Activated T-helper 17 cell treated with anti-CD3 and anti-CD28 coated beads, Interleukin-2, amount 50 U/mL, for 72 hours (primary cell): ENCODE results near the gene VIL1. TPM values are rescaled to one million over a fixed set of nuclear protein-coding genes. Genes with fewer than 3 reads are reported as not detected.

Source experiments
- ATAC-seq: fragments of 150-1000 bp; cut with Tn5 transposase; replicated peaks from 2 replicates; pipeline ENCODE4 v1.10.0; 2021; ENCODE audit warnings: mild to moderate bottlenecking, moderate library complexity
- H3K27ac Mint-ChIP-seq: one replicate; pipeline ENCODE4 v1.8.0; 2022; ENCODE audit warnings: mixed read lengths
- H3K27me3 Mint-ChIP-seq: one replicate; pipeline ENCODE4 v1.8.0; 2022; ENCODE audit warnings: mixed read lengths
- H3K36me3 Mint-ChIP-seq: one replicate; pipeline ENCODE4 v1.8.0; 2022; ENCODE audit warnings: low read depth, mild to moderate bottlenecking, mixed read lengths
- H3K4me1 Mint-ChIP-seq: one replicate; pipeline ENCODE4 v1.8.0; 2022; ENCODE audit warnings: mixed read lengths
- H3K4me3 Mint-ChIP-seq: one replicate; pipeline ENCODE4 v1.8.0; 2022; ENCODE audit warnings: mild to moderate bottlenecking, mixed read lengths
- H3K9me3 Mint-ChIP-seq: one replicate; pipeline ENCODE4 v1.8.0; 2022; ENCODE audit warnings: mixed read lengths
- total RNA-seq, 2 donors: library from RNA; stranded (reverse); gene quantifications; one replicate each; pipeline ENCODE4 v1.2.3, GENCODE V29; 2022

VIL1 gene
- total RNA-seq = under 1 TPM in 1 of 2 donors, not detected in 1; 0.34 TPM

- no peak within 1 kb of the TSS for H3K4me3 Mint-ChIP-seq
- no peak within 1 kb of the TSS for H3K27ac Mint-ChIP-seq
- H3K27me3 Mint-ChIP-seq = no peaks in the 10 kb centered on the region
- H3K36me3 Mint-ChIP-seq = no peaks in the 10 kb centered on the region
- H3K4me1 Mint-ChIP-seq = no peaks in the 10 kb centered on the region
- no peaks in the 10 kb centered on the region for H3K9me3 Mint-ChIP-seq
- ATAC-seq = no peak
These were observed at the start of gene VIL1 for GRCh38 chr2:218418717-218419458. TSS of gene VIL1 (plus strand) at chr2:218419123. CDS start at chr2:218423779, 4,656 bp downstream.

- Mint-ChIP-seq H3K36me3 (no peaks in the 10 kb centered on the region), H3K4me1 (peaks cover 7% of the 10 kb centered on the region), H3K27ac (no peak overlapping the region), H3K27me3 (no peaks in the 10 kb centered on the region), H3K9me3 (no peaks in the 10 kb centered on the region), H3K4me3 (peak overlapping the region; percentile 70)
- no peak for ATAC-seq
These were observed 49.6 kb upstream of the VIL1 start for GRCh38 chr2:218369330-218369729.

- H3K4me1 Mint-ChIP-seq = peaks cover 7% of the 10 kb centered on the region
- no peaks in the 10 kb centered on the region for H3K27me3 Mint-ChIP-seq
- H3K36me3 Mint-ChIP-seq = no peaks in the 10 kb centered on the region
- no peak for ATAC-seq
- no peak overlapping the region for H3K4me3 Mint-ChIP-seq
- H3K27ac Mint-ChIP-seq = no peak overlapping the region
- no peaks in the 10 kb centered on the region for H3K9me3 Mint-ChIP-seq
These were observed 48.4 kb upstream of the VIL1 start for GRCh38 chr2:218370410-218371063.

GRCh38 chr2:218371983-218372350, 47.0 kb upstream of the VIL1 start:
- Mint-ChIP-seq H3K27ac (no peak overlapping the region), H3K9me3 (no peaks in the 10 kb centered on the region), H3K4me3 (no peak overlapping the region), H3K27me3 (no peaks in the 10 kb centered on the region), H3K36me3 (no peaks in the 10 kb centered on the region), H3K4me1 (peaks cover 7% of the 10 kb centered on the region)
- ATAC-seq = no peak

GRCh38 chr2:218374795-218375194, 44.1 kb upstream of the VIL1 start:
- H3K4me3 Mint-ChIP-seq = no peak overlapping the region
- H3K27ac Mint-ChIP-seq = no peak overlapping the region
- peaks cover 5% of the 10 kb centered on the region for H3K4me1 Mint-ChIP-seq
- H3K27me3 Mint-ChIP-seq = no peaks in the 10 kb centered on the region
- no peaks in the 10 kb centered on the region for H3K9me3 Mint-ChIP-seq
- no peak for ATAC-seq
- H3K36me3 Mint-ChIP-seq = no peaks in the 10 kb centered on the region

- no peak for ATAC-seq
- Mint-ChIP-seq H3K9me3 (no peaks in the 10 kb centered on the region), H3K4me3 (no peak overlapping the region), H3K4me1 (peaks cover 1% of the 10 kb centered on the region), H3K27me3 (no peaks in the 10 kb centered on the region), H3K36me3 (no peaks in the 10 kb centered on the region), H3K27ac (no peak overlapping the region)
These were observed 43.7 kb upstream of the VIL1 start for GRCh38 chr2:218375212-218375611.

GRCh38 chr2:218378053-218378452, 40.9 kb upstream of the VIL1 start:
- Mint-ChIP-seq H3K36me3 (no peaks in the 10 kb centered on the region), H3K27me3 (no peaks in the 10 kb centered on the region), H3K4me1 (no peaks in the 10 kb centered on the region), H3K9me3 (no peaks in the 10 kb centered on the region), H3K4me3 (no peak overlapping the region), H3K27ac (no peak overlapping the region)
- ATAC-seq = no peak

- no peaks in the 10 kb centered on the region for H3K36me3 Mint-ChIP-seq
- no peaks in the 10 kb centered on the region for H3K9me3 Mint-ChIP-seq
- ATAC-seq = no peak
- H3K4me3 Mint-ChIP-seq = no peak within 1 kb of the TSS
- H3K27me3 Mint-ChIP-seq = no peaks in the 10 kb centered on the region
- no peak within 1 kb of the TSS for H3K27ac Mint-ChIP-seq
- no peaks in the 10 kb centered on the region for H3K4me1 Mint-ChIP-seq
These were observed 37.0 kb upstream of the VIL1 start, which contains the start of gene SLC11A1 for GRCh38 chr2:218381916-218382366. TSS of gene SLC11A1 (plus strand) at chr2:218382273. CDS start at chr2:218382369, 96 bp downstream.

GRCh38 chr2:218382785-218383184, 36.1 kb upstream of the VIL1 start:
- no peaks in the 10 kb centered on the region for H3K9me3 Mint-ChIP-seq
- peaks cover 3% of the 10 kb centered on the region for H3K27me3 Mint-ChIP-seq
- H3K4me1 Mint-ChIP-seq = peaks cover 3% of the 10 kb centered on the region
- no peaks in the 10 kb centered on the region for H3K36me3 Mint-ChIP-seq
- H3K27ac Mint-ChIP-seq = no peak overlapping the region
- no peak overlapping the region for H3K4me3 Mint-ChIP-seq
- no peak for ATAC-seq

GRCh38 chr2:218383892-218384519, 34.9 kb upstream of the VIL1 start:
- no peak overlapping the region for H3K27ac Mint-ChIP-seq
- peaks cover 3% of the 10 kb centered on the region for H3K27me3 Mint-ChIP-seq
- H3K36me3 Mint-ChIP-seq = no peaks in the 10 kb centered on the region
- H3K4me3 Mint-ChIP-seq = no peak overlapping the region
- H3K9me3 Mint-ChIP-seq = no peaks in the 10 kb centered on the region
- no peak for ATAC-seq
- H3K4me1 Mint-ChIP-seq = peaks cover 3% of the 10 kb centered on the region

- Mint-ChIP-seq H3K9me3 (no peaks in the 10 kb centered on the region), H3K4me1 (peaks cover 3% of the 10 kb centered on the region), H3K36me3 (no peaks in the 10 kb centered on the region), H3K4me3 (no peak overlapping the region), H3K27ac (no peak overlapping the region), H3K27me3 (peaks cover 3% of the 10 kb centered on the region)
- ATAC-seq = no peak
These were observed 33.9 kb upstream of the VIL1 start for GRCh38 chr2:218384975-218385374.

GRCh38 chr2:218386505-218387368, 32.2 kb upstream of the VIL1 start:
- no peak for ATAC-seq
- peaks cover 3% of the 10 kb centered on the region for H3K4me1 Mint-ChIP-seq

GRCh38 chr2:218387369-218388194, 31.3 kb upstream of the VIL1 start:
- Mint-ChIP-seq H3K4me3 (no peak overlapping the region), H3K9me3 (no peaks in the 10 kb centered on the region), H3K27me3 (peaks cover 3% of the 10 kb centered on the region), H3K27ac (no peak overlapping the region), H3K36me3 (no peaks in the 10 kb centered on the region), H3K4me1 (peaks cover 3% of the 10 kb centered on the region)
- no peak for ATAC-seq

More at GRCh38 chr2:218386505-218387368, 32.2 kb upstream of the VIL1 start:
- peaks cover 3% of the 10 kb centered on the region for H3K27me3 Mint-ChIP-seq
- H3K9me3 Mint-ChIP-seq = no peaks in the 10 kb centered on the region
- H3K4me3 Mint-ChIP-seq = no peak overlapping the region
- H3K27ac Mint-ChIP-seq = no peak overlapping the region
- H3K36me3 Mint-ChIP-seq = no peaks in the 10 kb centered on the region
